CD4-positive, alpha-beta memory T cell (primary cell): ENCODE results near the gene SEMA5B. TPM values are rescaled to one million over a fixed set of nuclear protein-coding genes. Genes with fewer than 3 reads are reported as not detected.

ENCODE experiments used
- CTCF ChIA-PET: fragments of 350-600 bp; sonication (Branson Sonifier 250); formaldehyde crosslinking; loops from one replicate; lab custom pipeline; 2021; ENCODE audit warnings: inconsistent platforms; ENCODE audit not compliant: partially characterized antibody; lab: Charles Lee
- POLR2A ChIA-PET: fragments of 350-600 bp; sonication (Branson Sonifier 250); formaldehyde crosslinking; loops from one replicate; lab custom pipeline; 2021; ENCODE audit not compliant: partially characterized antibody; lab: Charles Lee
- DNase-seq, 5 donors: peaks; one replicate each; pipeline versions ENCODE4 v3.0.0 to v3.0.0-alpha.2; 2020 to 2022; ENCODE audit warnings: mixed read lengths in 1 of 5
- H3K27ac ChIP-seq: one replicate; pipeline ENCODE4 v1.7.0; 2013; ENCODE audit warnings: low read depth, low read length
- H3K27me3 ChIP-seq: 2 replicates; pipeline ENCODE4 v1.7.0; 2013; ENCODE audit warnings: mild to moderate bottlenecking, low read length, moderate library complexity; ENCODE audit not compliant: insufficient read depth
- H3K36me3 ChIP-seq: 2 replicates; pipeline ENCODE4 v1.7.0; 2013; ENCODE audit warnings: mild to moderate bottlenecking, low read length, moderate library complexity; ENCODE audit not compliant: insufficient read depth
- H3K4me1 ChIP-seq: 2 replicates; pipeline ENCODE4 v1.7.0; 2013; ENCODE audit warnings: mild to moderate bottlenecking, low read length, moderate library complexity; ENCODE audit not compliant: insufficient read depth
- H3K4me3 ChIP-seq, 2 donors: one replicate each; pipeline ENCODE4 v1.7.0; 2013; ENCODE audit warnings: low read length in 2 of 2, mild to moderate bottlenecking in 1 of 2
- H3K9me3 ChIP-seq, 2 donors: one replicate each; pipeline ENCODE4 v1.7.0; 2013; ENCODE audit warnings: low read length in 2 of 2, control low read depth in 1 of 2; ENCODE audit not compliant: control insufficient read depth in 1 of 2
- H3K27ac Mint-ChIP-seq, 7 donors: one replicate each; pipeline ENCODE4 v1.8.0; 2020 to 2021; ENCODE audit warnings: mixed read lengths in 7 of 7, mild to moderate bottlenecking in 6 of 7, inconsistent platforms in 3 of 7, moderate library complexity in 3 of 7
- H3K27me3 Mint-ChIP-seq, 2 donors: one replicate each; pipeline ENCODE4 v1.8.0; 2020 to 2021; ENCODE audit warnings: mixed read lengths in 2 of 2
- H3K36me3 Mint-ChIP-seq, 2 donors: one replicate each; pipeline ENCODE4 v1.8.0; 2020 to 2021; ENCODE audit warnings: mixed read lengths in 2 of 2, inconsistent platforms in 1 of 2, mild to moderate bottlenecking in 1 of 2
- H3K4me1 Mint-ChIP-seq, 4 donors: one replicate each; pipeline ENCODE4 v1.8.0; 2020 to 2021; ENCODE audit warnings: mixed read lengths in 4 of 4, mild to moderate bottlenecking in 1 of 4
- H3K4me3 Mint-ChIP-seq, 8 donors: one replicate each; pipeline ENCODE4 v1.8.0; 2020 to 2021; ENCODE audit warnings: mixed read lengths in 8 of 8, mild to moderate bottlenecking in 7 of 8, moderate library complexity in 6 of 8, inconsistent platforms in 3 of 8
- H3K9me3 Mint-ChIP-seq, 8 donors: one replicate each; pipeline ENCODE4 v1.8.0; 2020 to 2021; ENCODE audit warnings: mixed read lengths in 8 of 8, mild to moderate bottlenecking in 5 of 8, inconsistent platforms in 3 of 8, moderate library complexity in 1 of 8
- intact Hi-C: fragments of 100-400 bp; cut with micrococcal nuclease; formaldehyde crosslinking; loops from one replicate; pipeline ENCODE4 v1.15.1; 2023
- polyA plus RNA-seq, 2 donors: library from polyadenylated mRNA; unstranded; fragments of 300-500 nt; fragmentation: Illumina TruSeq; gene quantifications; one replicate each; pipeline ENCODE4 v1.2.3, GENCODE V29; 2021
- total RNA-seq, 2 experiments: library from RNA; stranded (reverse); gene quantifications; one replicate each; pipeline ENCODE4 v1.2.3, GENCODE V29; 2021

SEMA5B gene
- total and polyA plus RNA-seq, 4 experiments from 2014 or later: not detected

- ChIA-PET POLR2A (no interaction called here), CTCF (no interaction called here)
- no peaks in the 10 kb centered on the region for H3K36me3 ChIP-seq
- H3K27me3 ChIP-seq: no peaks in the 10 kb centered on the region
- no peaks in the 10 kb centered on the region for H3K36me3 Mint-ChIP-seq
- intact Hi-C loops: no loop called here
- H3K4me1 Mint-ChIP-seq: no peaks in the 10 kb centered on the region
- H3K4me3 Mint-ChIP-seq: no peak overlapping the region
- DNase-seq: no peak
- no peak overlapping the region for H3K4me3 ChIP-seq
- no peak overlapping the region for H3K27ac ChIP-seq
- no peak overlapping the region for H3K27ac Mint-ChIP-seq
- no peaks in the 10 kb centered on the region for H3K4me1 ChIP-seq
- H3K9me3 Mint-ChIP-seq: no peaks in the 10 kb centered on the region
- no peaks in the 10 kb centered on the region for H3K9me3 ChIP-seq
- H3K27me3 Mint-ChIP-seq: peaks cover 0 to 7% of the 10 kb centered on the region in 2 donors
Measured at GRCh38 chr3:123047062-123047319, 19.4 kb upstream of the SEMA5B start.

GRCh38 chr3:123046262-123047061, 18.9 kb upstream of the SEMA5B start:
- no peak overlapping the region for H3K4me3 Mint-ChIP-seq
- H3K36me3 Mint-ChIP-seq: no peaks in the 10 kb centered on the region
- H3K9me3 ChIP-seq: no peaks in the 10 kb centered on the region
- no peak overlapping the region for H3K27ac ChIP-seq
- H3K27me3 Mint-ChIP-seq: peaks cover 0 to 7% of the 10 kb centered on the region in 2 donors
- no peaks in the 10 kb centered on the region for H3K27me3 ChIP-seq
- no peak overlapping the region for H3K27ac Mint-ChIP-seq
- no peak for DNase-seq
- POLR2A ChIA-PET: no interaction called here
- H3K4me1 ChIP-seq: no peaks in the 10 kb centered on the region
- intact Hi-C loops: no loop called here
- no peaks in the 10 kb centered on the region for H3K4me1 Mint-ChIP-seq
- H3K36me3 ChIP-seq: no peaks in the 10 kb centered on the region
- CTCF ChIA-PET: no interaction called here
- H3K9me3 Mint-ChIP-seq: no peaks in the 10 kb centered on the region
- H3K4me3 ChIP-seq: no peak overlapping the region

GRCh38 chr3:123044981-123045763, 17.6 kb upstream of the SEMA5B start:
- no peak for DNase-seq
- Histone ChIP-seq H3K4me1 (no peaks in the 10 kb centered on the region), H3K4me3 (no peak overlapping the region), H3K27ac (no peak overlapping the region), H3K27me3 (no peaks in the 10 kb centered on the region), H3K36me3 (no peaks in the 10 kb centered on the region), H3K9me3 (no peaks in the 10 kb centered on the region)
- no peak overlapping the region for H3K4me3 Mint-ChIP-seq
- H3K4me1 Mint-ChIP-seq: no peaks in the 10 kb centered on the region
- intact Hi-C loops: no loop called here
- ChIA-PET POLR2A (no interaction called here), CTCF (interaction anchor here (1.2 kb wide), 1 partner anchor 16 kb away, joined by 3 read pairs; no protein-coding TSS in a partner anchor)
- peaks cover 4 to 12% of the 10 kb centered on the region in 2 donors for H3K27me3 Mint-ChIP-seq
- no peaks in the 10 kb centered on the region for H3K9me3 Mint-ChIP-seq
- no peak overlapping the region for H3K27ac Mint-ChIP-seq
- H3K36me3 Mint-ChIP-seq: no peaks in the 10 kb centered on the region

- CTCF ChIA-PET: no interaction called here
- no peak overlapping the region for H3K27ac ChIP-seq
- no peak overlapping the region for H3K4me3 ChIP-seq
- H3K4me3 Mint-ChIP-seq: no peak overlapping the region
- POLR2A ChIA-PET: no interaction called here
- intact Hi-C loops: no loop called here
- no peaks in the 10 kb centered on the region for H3K4me1 Mint-ChIP-seq
- H3K27me3 Mint-ChIP-seq: peaks cover 22 to 23% of the 10 kb centered on the region in 2 donors
- H3K9me3 Mint-ChIP-seq: no peaks in the 10 kb centered on the region
- no peaks in the 10 kb centered on the region for H3K9me3 ChIP-seq
- no peaks in the 10 kb centered on the region for H3K36me3 ChIP-seq
- no peaks in the 10 kb centered on the region for H3K27me3 ChIP-seq
- no peaks in the 10 kb centered on the region for H3K4me1 ChIP-seq
- no peaks in the 10 kb centered on the region for H3K36me3 Mint-ChIP-seq
- H3K27ac Mint-ChIP-seq: no peak overlapping the region
- DNase-seq: no peak
Measured at GRCh38 chr3:123042413-123042812, 14.8 kb upstream of the SEMA5B start.

GRCh38 chr3:123039178-123039577, 11.6 kb upstream of the SEMA5B start:
- Mint-ChIP-seq H3K9me3 (no peaks in the 10 kb centered on the region), H3K36me3 (no peaks in the 10 kb centered on the region), H3K4me3 (no peak overlapping the region), H3K4me1 (no peaks in the 10 kb centered on the region), H3K27me3 (peaks cover 37 to 39% of the 10 kb centered on the region in 2 donors), H3K27ac (peak overlapping the region in 1 of 7 donors; percentile 44)
- peaks cover 6% of the 10 kb centered on the region for H3K27me3 ChIP-seq
- no peaks in the 10 kb centered on the region for H3K4me1 ChIP-seq
- H3K27ac ChIP-seq: no peak overlapping the region
- intact Hi-C loops: no loop called here
- H3K36me3 ChIP-seq: no peaks in the 10 kb centered on the region
- POLR2A ChIA-PET: no interaction called here
- H3K9me3 ChIP-seq: no peaks in the 10 kb centered on the region
- DNase-seq: no peak
- CTCF ChIA-PET: no interaction called here
- H3K4me3 ChIP-seq: no peak overlapping the region

GRCh38 chr3:123038751-123039150, 11.2 kb upstream of the SEMA5B start:
- H3K4me3 Mint-ChIP-seq: no peak overlapping the region
- peaks cover 6% of the 10 kb centered on the region for H3K27me3 ChIP-seq
- intact Hi-C loops: no loop called here
- no peaks in the 10 kb centered on the region for H3K4me1 Mint-ChIP-seq
- H3K27ac ChIP-seq: no peak overlapping the region
- POLR2A ChIA-PET: no interaction called here
- H3K4me1 ChIP-seq: no peaks in the 10 kb centered on the region
- H3K27me3 Mint-ChIP-seq: peaks cover 37 to 42% of the 10 kb centered on the region in 2 donors
- no peak overlapping the region for H3K4me3 ChIP-seq
- H3K36me3 ChIP-seq: no peaks in the 10 kb centered on the region
- H3K27ac Mint-ChIP-seq: no peak overlapping the region
- no peaks in the 10 kb centered on the region for H3K36me3 Mint-ChIP-seq
- no peaks in the 10 kb centered on the region for H3K9me3 Mint-ChIP-seq
- no peaks in the 10 kb centered on the region for H3K9me3 ChIP-seq
- no peak for DNase-seq
- CTCF ChIA-PET: no interaction called here

- H3K9me3 Mint-ChIP-seq: no peaks in the 10 kb centered on the region
- no peaks in the 10 kb centered on the region for H3K36me3 ChIP-seq
- peaks cover 43 to 46% of the 10 kb centered on the region in 2 donors for H3K27me3 Mint-ChIP-seq
- CTCF ChIA-PET: interaction anchor here (1.4 kb wide), 1 partner anchor 16 kb away, joined by 3 read pairs; no protein-coding TSS in a partner anchor
- peak overlapping the region in 1 of 7 donors; percentile 59 for H3K27ac Mint-ChIP-seq
- no peak overlapping the region for H3K4me3 Mint-ChIP-seq
- intact Hi-C loops: no loop called here
- H3K27ac ChIP-seq: no peak overlapping the region
- POLR2A ChIA-PET: no interaction called here
- no peaks in the 10 kb centered on the region for H3K9me3 ChIP-seq
- H3K36me3 Mint-ChIP-seq: no peaks in the 10 kb centered on the region
- no peak overlapping the region for H3K4me3 ChIP-seq
- H3K27me3 ChIP-seq: peaks cover 10% of the 10 kb centered on the region
- H3K4me1 Mint-ChIP-seq: no peaks in the 10 kb centered on the region
- DNase-seq: no peak
- no peaks in the 10 kb centered on the region for H3K4me1 ChIP-seq
Measured at GRCh38 chr3:123037015-123037375, 9.4 kb upstream of the SEMA5B start.
